Transverse colon (tissue), 4 donors: ENCODE results near the gene ANKRD24.

Experiments
- CTCF ChIP-seq, 5 experiments: fragments of 200-600 bp in 3 of 5; fragments of 450-650 bp in 2 of 5; sonication (generic) in 3 of 5; IDR thresholded peaks; 1 replicate in 2 of 5; 2 replicates in 3 of 5; pipeline ENCODE4 v1.5.1; 2016 to 2017; ENCODE audit warnings: antibody characterized with exemption in 5 of 5, inconsistent platforms in 3 of 5, mild to moderate bottlenecking in 2 of 5, moderate library complexity in 1 of 5
- POLR2A ChIP-seq: fragments of 450-650 bp; IDR thresholded peaks from one replicate; pipeline ENCODE4 v1.6.1; 2016; ENCODE audit warnings: antibody characterized with exemption, mild to moderate bottlenecking, moderate library complexity
- POLR2AphosphoS5 ChIP-seq, 3 donors: sonication (generic); formaldehyde crosslinking; IDR thresholded peaks; one replicate each; pipeline ENCODE4 v1.6.1; 2016; ENCODE audit warnings: antibody characterized with exemption in 3 of 3

- TF ChIP-seq POLR2A (no peak), POLR2AphosphoS5 (IDR thresholded peaks at IDR 0.05) (no peak), CTCF (IDR thresholded peaks at IDR 0.05) (no peak)
Measured at GRCh38 chr19:4264812-4265211, 82.3 kb downstream of the ANKRD24 start.
